CD4-positive, alpha-beta T cell (primary cell): ENCODE measurements around the gene CHST12. TPM values are rescaled to one million over a fixed set of nuclear protein-coding genes. Genes with fewer than 3 reads are reported as not detected.

ENCODE experiments used
- ATAC-seq: fragments of 200-7000 bp; cut with Tn5 transposase; one replicate; pipeline ENCODE4 v1.10.0; 2022; ENCODE audit warnings: mild to moderate bottlenecking; ENCODE audit not compliant: poor library complexity
- CTCF ChIA-PET: fragments of 350-600 bp; sonication (Branson Sonifier 250); formaldehyde crosslinking; loops from one replicate; lab custom pipeline; 2021; ENCODE audit warnings: antibody characterized with exemption, inconsistent platforms; lab: Charles Lee
- POLR2A ChIA-PET: fragments of 350-600 bp; sonication (Branson Sonifier 250); formaldehyde crosslinking; loops from one replicate; lab custom pipeline; 2021; ENCODE audit warnings: antibody characterized with exemption, inconsistent platforms; lab: Charles Lee
- DNase-seq, 14 experiments: peaks; one replicate each; pipeline ENCODE4 v3.0.0-alpha.2; 2013 to 2020; ENCODE audit warnings: mixed read lengths in 2 of 14
- H3K27ac ChIP-seq, 2 donors: one replicate each; pipeline versions ENCODE4 v1.5.1 to v1.7.0; 2013; ENCODE audit warnings: low read length in 2 of 2, low read depth in 1 of 2, mild to moderate bottlenecking in 1 of 2
- H3K27me3 ChIP-seq, 2 experiments: 1 replicate in 1 of 2; 2 replicates in 1 of 2; pipeline versions ENCODE4 v1.6.1 to v1.7.0; 2013; ENCODE audit warnings: low read length in 2 of 2, control low read depth in 1 of 2, mild to moderate bottlenecking in 1 of 2, moderate library complexity in 1 of 2; ENCODE audit not compliant: insufficient read depth in 2 of 2, control insufficient read depth in 1 of 2
- H3K36me3 ChIP-seq: one replicate; pipeline ENCODE4 v1.6.1; 2013; ENCODE audit warnings: low read length, control low read depth; ENCODE audit not compliant: insufficient read depth
- H3K4me1 ChIP-seq: one replicate; pipeline ENCODE4 v1.6.1; 2013; ENCODE audit warnings: low read length, control low read depth; ENCODE audit not compliant: insufficient read depth
- H3K4me3 ChIP-seq: one replicate; pipeline ENCODE4 v1.5.1; 2013; ENCODE audit warnings: mild to moderate bottlenecking, low read length, moderate library complexity
- H3K9me3 ChIP-seq, 2 experiments: 1 replicate in 1 of 2; 2 replicates in 1 of 2; pipeline versions ENCODE4 v1.6.1 to v1.7.0; 2013; ENCODE audit warnings: low read length in 2 of 2, mild to moderate bottlenecking in 2 of 2, control low read depth in 1 of 2, moderate library complexity in 1 of 2; ENCODE audit not compliant: control insufficient read depth in 1 of 2, insufficient read depth in 1 of 2
- H3K27ac Mint-ChIP-seq: one replicate; pipeline ENCODE4 v1.8.0; 2020; ENCODE audit warnings: mixed read lengths
- H3K27me3 Mint-ChIP-seq: one replicate; pipeline ENCODE4 v1.8.0; 2021; ENCODE audit warnings: mixed read lengths
- H3K36me3 Mint-ChIP-seq: one replicate; pipeline ENCODE4 v1.8.0; 2021; ENCODE audit warnings: low read depth, mixed read lengths
- H3K4me1 Mint-ChIP-seq: one replicate; pipeline ENCODE4 v1.8.0; 2021; ENCODE audit warnings: low read depth, mixed read lengths
- H3K4me3 Mint-ChIP-seq: one replicate; pipeline ENCODE4 v1.8.0; 2020; ENCODE audit warnings: mild to moderate bottlenecking, mixed read lengths
- H3K9me3 Mint-ChIP-seq: one replicate; pipeline ENCODE4 v1.8.0; 2020; ENCODE audit warnings: mixed read lengths
- CTCF ChIP-seq: fragments of 200-600 bp; IDR thresholded peaks from one replicate; pipeline ENCODE4 v1.8.0; 2022; ENCODE audit warnings: antibody characterized with exemption, mild to moderate bottlenecking
- intact Hi-C, 2 experiments: fragments of 100-400 bp; cut with DNase I in 1 of 2; cut with micrococcal nuclease in 1 of 2; formaldehyde crosslinking; loops; one replicate each; pipeline versions ENCODE4 v1.15.1 to v1.9.0; 2023 to 2025; cut with DNase I, micrococcal nuclease
- total RNA-seq, 174 experiments: library from RNA in 2 of 174; stranded (reverse) in 2 of 174; gene quantifications; one replicate each; pipeline ENCODE4 v1.2.3 and lab custom pipeline; 2021 to 2026

The CHST12 gene
- total RNA-seq, 2 experiments from 2014 or later, result 6.6 to 8.6 TPM

- no peaks in the 10 kb centered on the region for H3K9me3 Mint-ChIP-seq
- Histone ChIP-seq H3K36me3 (peaks cover 96% of the 10 kb centered on the region), H3K27ac (no peak overlapping the region), H3K4me1 (no peaks in the 10 kb centered on the region), H3K9me3 (no peaks in the 10 kb centered on the region), H3K27me3 (no peaks in the 10 kb centered on the region), H3K4me3 (no peak overlapping the region)
- no peak overlapping the region for H3K4me3 Mint-ChIP-seq
- POLR2A ChIA-PET, result interaction anchor here (0.9 kb wide), 1 partner anchor 17 kb away, joined by 3 read pairs; the partner anchor contains the start of gene EIF3B
- TF ChIP-seq CTCF, result no peak
- DNase-seq (no peak), ATAC-seq (no peak)
- CTCF ChIA-PET, result no interaction called here
- intact Hi-C loops, result no loop called here
- H3K36me3 Mint-ChIP-seq, result peaks cover 99% of the 10 kb centered on the region
- H3K27me3 Mint-ChIP-seq, result no peaks in the 10 kb centered on the region
- no peak overlapping the region for H3K27ac Mint-ChIP-seq
- H3K4me1 Mint-ChIP-seq, result no peaks in the 10 kb centered on the region
These were observed 32.1 kb upstream of the CHST12 start for GRCh38 chr7:2371329-2371728.

GRCh38 chr7:2372724-2373123 lies 30.7 kb upstream of the CHST12 start:
- H3K27me3 ChIP-seq, result no peaks in the 10 kb centered on the region
- H3K4me1 Mint-ChIP-seq, result no peaks in the 10 kb centered on the region
- H3K9me3 Mint-ChIP-seq, result no peaks in the 10 kb centered on the region
- no peak for ATAC-seq
- POLR2A ChIA-PET, result no interaction called here
- no peaks in the 10 kb centered on the region for H3K4me1 ChIP-seq
- no peak overlapping the region for H3K4me3 ChIP-seq
- no peaks in the 10 kb centered on the region for H3K27me3 Mint-ChIP-seq
- no peak overlapping the region for H3K27ac Mint-ChIP-seq
- TF ChIP-seq CTCF, result no peak
- no peak overlapping the region for H3K27ac ChIP-seq
- H3K9me3 ChIP-seq, result no peaks in the 10 kb centered on the region
- H3K36me3 Mint-ChIP-seq, result peaks cover 95% of the 10 kb centered on the region
- H3K4me3 Mint-ChIP-seq, result no peak overlapping the region
- intact Hi-C loops, result no loop called here
- CTCF ChIA-PET, result no interaction called here
- no peak for DNase-seq
- peaks cover 95% of the 10 kb centered on the region for H3K36me3 ChIP-seq

- Mint-ChIP-seq H3K27ac (no peak overlapping the region), H3K9me3 (no peaks in the 10 kb centered on the region), H3K36me3 (peaks cover 93% of the 10 kb centered on the region), H3K4me1 (no peaks in the 10 kb centered on the region), H3K27me3 (no peaks in the 10 kb centered on the region), H3K4me3 (no peak overlapping the region)
- Histone ChIP-seq H3K27ac (no peak overlapping the region), H3K27me3 (no peaks in the 10 kb centered on the region), H3K36me3 (peaks cover 91% of the 10 kb centered on the region), H3K4me1 (no peaks in the 10 kb centered on the region), H3K4me3 (no peak overlapping the region), H3K9me3 (no peaks in the 10 kb centered on the region)
- ATAC-seq (no peak), DNase-seq (no peak)
- TF ChIP-seq CTCF, result no peak
- CTCF ChIA-PET, result interaction anchor here (0.7 kb wide), 1 partner anchor 180 kb away, joined by 3 read pairs; no protein-coding TSS in a partner anchor
- POLR2A ChIA-PET, result no interaction called here
- intact Hi-C loops, result no loop called here
These were observed 30.3 kb upstream of the CHST12 start for GRCh38 chr7:2373124-2373556.
